HepG2 (cell line): ENCODE data around the gene RNF113A. TPM values are rescaled to one million over a fixed set of nuclear protein-coding genes. Genes with fewer than 3 reads are reported as not detected.

Experiments
- DPF2 ChIP-seq: sonication (generic); formaldehyde crosslinking; IDR thresholded peaks from 2 replicates; pipeline ENCODE4 v1.4.0; 2020; ENCODE audit warnings: mild to moderate bottlenecking, low read depth, missing genetic modification reagents, borderline replicate concordance
- FOXJ3 ChIP-seq: sonication (generic); formaldehyde crosslinking; IDR thresholded peaks from 2 replicates; pipeline ENCODE4 v1.4.0; 2020; ENCODE audit warnings: missing genetic modification reagents, mild to moderate bottlenecking, borderline replicate concordance
- FOXK1 ChIP-seq: sonication (generic); formaldehyde crosslinking; IDR thresholded peaks from 2 replicates; pipeline ENCODE4 v1.4.0; 2020; ENCODE audit warnings: low read depth, missing genetic modification reagents, borderline replicate concordance
- HOXA5 ChIP-seq: sonication (generic); formaldehyde crosslinking; IDR thresholded peaks from 2 replicates; pipeline ENCODE4 v1.4.0; 2020; ENCODE audit warnings: missing genetic modification reagents
- HOXA9 ChIP-seq: sonication (generic); formaldehyde crosslinking; IDR thresholded peaks from 2 replicates; pipeline ENCODE4 v1.8.1; 2022; ENCODE audit warnings: missing genetic modification reagents, mild to moderate bottlenecking, moderate library complexity, borderline replicate concordance
- MYC ChIP-seq: sonication (generic); formaldehyde crosslinking; IDR thresholded peaks from 2 replicates; pipeline ENCODE4 v1.9.0; 2021; ENCODE audit warnings: missing genetic modification reagents, borderline replicate concordance
- POLR2AphosphoS5 ChIP-seq: IDR thresholded peaks from 2 replicates; pipeline ENCODE4 v1.6.1; 2012; ENCODE audit warnings: low read depth, low read length
- SNAPC2 ChIP-seq: sonication (generic); formaldehyde crosslinking; IDR thresholded peaks from 2 replicates; pipeline ENCODE4 v1.8.1; 2022; ENCODE audit warnings: mild to moderate bottlenecking, missing genetic modification reagents
- SP2 ChIP-seq: sonication (generic); formaldehyde crosslinking; IDR thresholded peaks from 2 replicates; pipeline ENCODE4 v1.5.1; 2020; ENCODE audit warnings: mild to moderate bottlenecking, missing genetic modification reagents
- SRY ChIP-seq: sonication (generic); formaldehyde crosslinking; IDR thresholded peaks from 2 replicates; pipeline ENCODE4 v1.8.0; 2022; ENCODE audit warnings: mild to moderate bottlenecking, missing genetic modification reagents
- SUZ12 ChIP-seq: fragments of 150-350 bp; IDR thresholded peaks from 2 replicates; pipeline ENCODE4 v1.6.1; 2014; ENCODE audit warnings: low read depth, low read length
- TBP ChIP-seq: sonication (generic); formaldehyde crosslinking; IDR thresholded peaks from 2 replicates; pipeline ENCODE4 v1.5.0; 2020; ENCODE audit warnings: missing genetic modification reagents
- ZFP82 ChIP-seq: sonication (generic); formaldehyde crosslinking; IDR thresholded peaks from 2 replicates; pipeline ENCODE4 v1.5.1; 2020; ENCODE audit warnings: mild to moderate bottlenecking, missing genetic modification reagents, borderline replicate concordance
- ZNF251 ChIP-seq: sonication (generic); formaldehyde crosslinking; IDR thresholded peaks from 2 replicates; pipeline ENCODE4 v1.9.0; 2021; ENCODE audit warnings: mild to moderate bottlenecking, missing genetic modification reagents
- ZNF713 ChIP-seq: sonication (generic); formaldehyde crosslinking; IDR thresholded peaks from 2 replicates; pipeline ENCODE4 v1.4.0; 2020; ENCODE audit warnings: mild to moderate bottlenecking, missing genetic modification reagents
- ZNF850 ChIP-seq: sonication (generic); formaldehyde crosslinking; conservative IDR thresholded peaks from 2 replicates; pipeline ENCODE4 v1.9.0; 2021; ENCODE audit warnings: mild to moderate bottlenecking, missing genetic modification reagents
- ZSCAN12 ChIP-seq: sonication (generic); formaldehyde crosslinking; IDR thresholded peaks from 2 replicates; pipeline ENCODE4 v1.9.0; 2021; ENCODE audit warnings: mild to moderate bottlenecking, missing genetic modification reagents
- polyA plus RNA-seq, 8 experiments: library from polyadenylated mRNA; depleted of rRNA in 3 of 8; stranded (reverse) in 7 of 8; unstranded in 1 of 8; fragments of >200 nt; fragmentation: Illumina TruSeq in 4 of 8; extraction: Trizol in 4 of 8; gene quantifications; 2 replicates each; pipeline versions ENCODE4 v1.2.1 to v1.2.3, GENCODE V29; 2011 to 2016; ENCODE audit warnings: low read depth in 4 of 8, missing spikeins in 1 of 8, mixed read lengths in 1 of 8; ENCODE audit not compliant: insufficient read depth in 1 of 8
- total RNA-seq, 5 experiments: library from RNA; depleted of rRNA; stranded (reverse); fragments of >200 nt; fragmentation: Illumina TruSeq; extraction: Trizol; gene quantifications; 2 replicates each; pipeline ENCODE4 v1.2.3, GENCODE V29; 2016; ENCODE audit warnings: low read depth in 1 of 5
- TF ChIP-seq, protein P1 (sequence below): sonication (generic); formaldehyde crosslinking; IDR thresholded peaks from 2 replicates; pipeline ENCODE4 v1.5.0; 2020; ENCODE audit warnings: mild to moderate bottlenecking, missing genetic modification reagents
- TF ChIP-seq, protein P2 (sequence below): sonication (generic); formaldehyde crosslinking; IDR thresholded peaks from 2 replicates; pipeline ENCODE4 v1.5.0; 2020; ENCODE audit warnings: missing genetic modification reagents
- TF ChIP-seq, protein P3 (sequence below): sonication (generic); formaldehyde crosslinking; IDR thresholded peaks from 2 replicates; pipeline ENCODE4 v1.5.0; 2020; ENCODE audit warnings: missing genetic modification reagents
- TF ChIP-seq, protein P4 (sequence below): sonication (generic); formaldehyde crosslinking; IDR thresholded peaks from 2 replicates; pipeline ENCODE4 v1.4.0; 2020; ENCODE audit warnings: mild to moderate bottlenecking, missing genetic modification reagents, borderline replicate concordance

RNF113A gene
- total and polyA plus RNA-seq, 2 of the 13 experiments (the other 11 are each of a cell fraction or from before 2014, with no cell fraction given): 14.0 to 15.4 TPM

DNA sequence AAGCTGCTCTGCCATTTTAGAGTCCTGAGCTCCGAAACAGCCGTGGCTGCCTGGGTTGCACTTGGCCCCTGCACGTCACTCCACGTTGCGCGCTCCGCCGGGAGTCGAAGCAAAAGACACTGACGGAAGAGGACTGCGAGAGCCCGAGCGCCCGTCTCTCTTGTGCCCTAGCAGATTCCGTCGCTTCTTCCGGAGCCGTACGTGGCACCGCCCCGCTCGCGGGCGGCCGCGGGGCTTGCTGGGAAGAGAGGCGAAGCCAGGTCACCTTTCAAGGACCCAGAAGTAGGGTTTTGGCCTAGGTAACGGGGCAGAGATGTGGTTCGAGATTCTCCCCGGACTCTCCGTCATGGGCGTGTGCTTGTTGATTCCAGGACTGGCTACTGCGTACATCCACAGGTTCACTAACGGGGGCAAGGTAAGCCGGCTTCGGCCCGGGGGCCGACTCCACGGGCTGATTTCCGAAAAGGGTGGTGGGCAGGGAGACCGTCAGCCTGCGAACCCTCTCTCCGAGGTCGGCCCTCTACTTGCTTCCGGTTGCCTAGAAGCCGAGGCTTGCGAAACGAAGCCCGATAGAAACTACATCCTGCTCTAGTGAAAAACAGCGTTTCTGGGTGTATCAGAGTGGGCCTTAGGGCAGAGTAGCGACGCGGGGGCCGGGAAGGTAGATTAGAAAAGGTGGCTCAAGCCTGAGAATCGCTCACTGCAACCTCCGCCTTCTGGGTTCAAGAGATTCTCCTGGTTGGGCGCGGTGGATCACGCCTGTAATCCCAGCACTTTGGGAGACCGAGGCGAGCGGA lies at the start of gene RNF113A, which contains the start of gene NDUFA1 (continued):
- TF ChIP-seq ZNF713 (CRISPR knock-in tag): no peak
- TF ChIP-seq FOXK1 (CRISPR knock-in tag): no peak
- no peak for TF ChIP-seq ZNF251 (CRISPR knock-in tag)
- TF ChIP-seq, protein P1, sequence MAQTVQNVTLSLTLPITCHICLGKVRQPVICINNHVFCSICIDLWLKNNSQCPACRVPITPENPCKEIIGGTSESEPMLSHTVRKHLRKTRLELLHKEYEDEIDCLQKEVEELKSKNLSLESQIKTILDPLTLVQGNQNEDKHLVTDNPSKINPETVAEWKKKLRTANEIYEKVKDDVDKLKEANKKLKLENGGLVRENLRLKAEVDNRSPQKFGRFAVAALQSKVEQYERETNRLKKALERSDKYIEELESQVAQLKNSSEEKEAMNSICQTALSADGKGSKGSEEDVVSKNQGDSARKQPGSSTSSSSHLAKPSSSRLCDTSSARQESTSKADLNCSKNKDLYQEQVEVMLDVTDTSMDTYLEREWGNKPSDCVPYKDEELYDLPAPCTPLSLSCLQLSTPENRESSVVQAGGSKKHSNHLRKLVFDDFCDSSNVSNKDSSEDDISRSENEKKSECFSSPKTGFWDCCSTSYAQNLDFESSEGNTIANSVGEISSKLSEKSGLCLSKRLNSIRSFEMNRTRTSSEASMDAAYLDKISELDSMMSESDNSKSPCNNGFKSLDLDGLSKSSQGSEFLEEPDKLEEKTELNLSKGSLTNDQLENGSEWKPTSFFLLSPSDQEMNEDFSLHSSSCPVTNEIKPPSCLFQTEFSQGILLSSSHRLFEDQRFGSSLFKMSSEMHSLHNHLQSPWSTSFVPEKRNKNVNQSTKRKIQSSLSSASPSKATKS (CRISPR knock-in tag): no peak
- TF ChIP-seq ZNF850: no peak
- TF ChIP-seq, protein P2, sequence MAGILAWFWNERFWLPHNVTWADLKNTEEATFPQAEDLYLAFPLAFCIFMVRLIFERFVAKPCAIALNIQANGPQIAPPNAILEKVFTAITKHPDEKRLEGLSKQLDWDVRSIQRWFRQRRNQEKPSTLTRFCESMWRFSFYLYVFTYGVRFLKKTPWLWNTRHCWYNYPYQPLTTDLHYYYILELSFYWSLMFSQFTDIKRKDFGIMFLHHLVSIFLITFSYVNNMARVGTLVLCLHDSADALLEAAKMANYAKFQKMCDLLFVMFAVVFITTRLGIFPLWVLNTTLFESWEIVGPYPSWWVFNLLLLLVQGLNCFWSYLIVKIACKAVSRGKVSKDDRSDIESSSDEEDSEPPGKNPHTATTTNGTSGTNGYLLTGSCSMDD: no peak
- 0 out of 2 replicates have a peak, but pooled peaks have one; percentile 27 for TF ChIP-seq SUZ12
- no peak for TF ChIP-seq DPF2 (CRISPR knock-in tag)
- peak; percentile 85 for TF ChIP-seq POLR2AphosphoS5
- TF ChIP-seq, protein P3, sequence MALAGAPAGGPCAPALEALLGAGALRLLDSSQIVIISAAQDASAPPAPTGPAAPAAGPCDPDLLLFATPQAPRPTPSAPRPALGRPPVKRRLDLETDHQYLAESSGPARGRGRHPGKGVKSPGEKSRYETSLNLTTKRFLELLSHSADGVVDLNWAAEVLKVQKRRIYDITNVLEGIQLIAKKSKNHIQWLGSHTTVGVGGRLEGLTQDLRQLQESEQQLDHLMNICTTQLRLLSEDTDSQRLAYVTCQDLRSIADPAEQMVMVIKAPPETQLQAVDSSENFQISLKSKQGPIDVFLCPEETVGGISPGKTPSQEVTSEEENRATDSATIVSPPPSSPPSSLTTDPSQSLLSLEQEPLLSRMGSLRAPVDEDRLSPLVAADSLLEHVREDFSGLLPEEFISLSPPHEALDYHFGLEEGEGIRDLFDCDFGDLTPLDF: peak; percentile 68; the same call in 1 of the 2 replicates
- peak; percentile 63; the same call in 1 of the 2 replicates for TF ChIP-seq HOXA5 (CRISPR knock-in tag)
- peak; percentile 83 for TF ChIP-seq MYC
- no peak for TF ChIP-seq ZFP82 (CRISPR knock-in tag)
- TF ChIP-seq ZSCAN12 (CRISPR knock-in tag): no peak
- TF ChIP-seq TBP: no peak
- no peak for TF ChIP-seq SRY
- no peak for TF ChIP-seq SP2
- TF ChIP-seq SNAPC2 (CRISPR knock-in tag): no peak
- TF ChIP-seq, protein P4, sequence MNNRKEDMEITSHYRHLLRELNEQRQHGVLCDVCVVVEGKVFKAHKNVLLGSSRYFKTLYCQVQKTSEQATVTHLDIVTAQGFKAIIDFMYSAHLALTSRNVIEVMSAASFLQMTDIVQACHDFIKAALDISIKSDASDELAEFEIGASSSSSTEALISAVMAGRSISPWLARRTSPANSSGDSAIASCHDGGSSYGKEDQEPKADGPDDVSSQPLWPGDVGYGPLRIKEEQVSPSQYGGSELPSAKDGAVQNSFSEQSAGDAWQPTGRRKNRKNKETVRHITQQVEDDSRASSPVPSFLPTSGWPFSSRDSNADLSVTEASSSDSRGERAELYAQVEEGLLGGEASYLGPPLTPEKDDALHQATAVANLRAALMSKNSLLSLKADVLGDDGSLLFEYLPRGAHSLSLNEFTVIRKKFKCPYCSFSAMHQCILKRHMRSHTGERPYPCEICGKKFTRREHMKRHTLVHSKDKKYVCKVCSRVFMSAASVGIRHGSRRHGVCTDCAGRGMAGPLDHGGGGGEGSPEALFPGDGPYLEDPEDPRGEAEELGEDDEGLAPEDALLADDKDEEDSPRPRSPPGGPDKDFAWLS (CRISPR knock-in tag): no peak
- TF ChIP-seq HOXA9 (CRISPR knock-in tag): no peak
- peak; percentile 56; the same call in 1 of the 2 replicates for TF ChIP-seq FOXJ3 (CRISPR knock-in tag)
